H9 (cell line): Measurements from ENCODE around the gene OSBPL2. TPM values are rescaled to one million over a fixed set of nuclear protein-coding genes. Genes with fewer than 3 reads are reported as not detected.
A peak's percentile ranks its signal among the peaks of the same experiment; 100 is the strongest.

ENCODE experiments used
- DNase-seq: peaks from one replicate; pipeline ENCODE4 v3.0.0-alpha.2; 2017
- H2AFZ ChIP-seq: one replicate; pipeline ENCODE4 v1.6.1; 2013; ENCODE audit warnings: mild to moderate bottlenecking, low read length, control low read depth, moderate library complexity
- H2AK5ac ChIP-seq: 2 replicates; pipeline ENCODE4 v1.6.1; 2013; ENCODE audit warnings: low read length, control low read depth, mixed read lengths; ENCODE audit not compliant: insufficient read length
- H2BK120ac ChIP-seq: one replicate; pipeline ENCODE4 v1.6.1; 2013; ENCODE audit warnings: low read depth, mild to moderate bottlenecking, low read length, control low read depth, inconsistent platforms; ENCODE audit not compliant: poor library complexity, severe bottlenecking
- H2BK12ac ChIP-seq: 2 replicates; pipeline ENCODE4 v1.6.1; 2013; ENCODE audit warnings: low read length, control low read depth, mixed read lengths, low read depth; ENCODE audit not compliant: insufficient read length
- H2BK15ac ChIP-seq: 2 replicates; pipeline ENCODE4 v1.6.1; 2013; ENCODE audit warnings: low read depth, low read length, control low read depth
- H2BK20ac ChIP-seq: one replicate; pipeline ENCODE4 v1.6.1; 2013; ENCODE audit warnings: low read depth, mild to moderate bottlenecking, low read length, control low read depth, inconsistent platforms; ENCODE audit not compliant: poor library complexity, severe bottlenecking
- H2BK5ac ChIP-seq: 2 replicates; pipeline ENCODE4 v1.6.1; 2013; ENCODE audit warnings: low read length, control low read depth, mixed read lengths; ENCODE audit not compliant: insufficient read length
- H3K14ac ChIP-seq: 2 replicates; pipeline ENCODE4 v1.6.1; 2013; ENCODE audit warnings: low read length, control low read depth; ENCODE audit not compliant: insufficient read depth
- H3K18ac ChIP-seq: 2 replicates; pipeline ENCODE4 v1.6.1; 2013; ENCODE audit warnings: low read depth, mild to moderate bottlenecking, mixed read lengths, low read length, control low read depth; ENCODE audit not compliant: insufficient read length
- H3K23ac ChIP-seq: 2 replicates; pipeline ENCODE4 v1.6.1; 2013; ENCODE audit warnings: low read length, control low read depth, mixed read lengths, low read depth; ENCODE audit not compliant: insufficient read length
- H3K23me2 ChIP-seq: 2 replicates; pipeline ENCODE4 v1.6.1; 2013; ENCODE audit warnings: low read depth, mild to moderate bottlenecking, mixed read lengths, low read length, control low read depth; ENCODE audit not compliant: insufficient read length, poor library complexity, severe bottlenecking
- H3K27ac ChIP-seq: 2 replicates; pipeline ENCODE4 v1.5.1; 2013; ENCODE audit warnings: low read length, control low read depth, mixed read lengths, low read depth; ENCODE audit not compliant: insufficient read length
- H3K27me3 ChIP-seq: 2 replicates; pipeline ENCODE4 v1.6.1; 2013; ENCODE audit warnings: low read length, control low read depth, inconsistent platforms; ENCODE audit not compliant: insufficient read depth
- H3K4ac ChIP-seq: 2 replicates; pipeline ENCODE4 v1.6.1; 2013; ENCODE audit warnings: low read depth, mild to moderate bottlenecking, control low read depth, inconsistent platforms, low read length, moderate library complexity
- H3K4me1 ChIP-seq: 2 replicates; pipeline ENCODE4 v1.6.1; 2013; ENCODE audit warnings: low read length, control low read depth, inconsistent platforms; ENCODE audit not compliant: insufficient read depth
- H3K4me2 ChIP-seq: 2 replicates; pipeline ENCODE4 v1.6.1; 2013; ENCODE audit warnings: low read length, control low read depth, mixed read lengths; ENCODE audit not compliant: insufficient read length, insufficient read depth
- H3K56ac ChIP-seq: 2 replicates; pipeline ENCODE4 v1.6.1; 2013; ENCODE audit warnings: low read depth, mild to moderate bottlenecking, mixed read lengths, low read length, control low read depth; ENCODE audit not compliant: insufficient read length
- H3K79me1 ChIP-seq: 2 replicates; pipeline ENCODE4 v1.6.1; 2013; ENCODE audit warnings: low read depth, mild to moderate bottlenecking, moderate library complexity, low read length, control low read depth, inconsistent platforms; ENCODE audit not compliant: insufficient read depth, poor library complexity, severe bottlenecking
- H3K79me2 ChIP-seq: 2 replicates; pipeline ENCODE4 v1.6.1; 2013; ENCODE audit warnings: low read length, control low read depth, inconsistent platforms; ENCODE audit not compliant: insufficient read depth
- H3K9ac ChIP-seq: 2 replicates; pipeline ENCODE4 v1.6.1; 2013; ENCODE audit warnings: low read length, control low read depth, mixed read lengths; ENCODE audit not compliant: insufficient read length; ENCODE audit errors: extremely low read depth
- H3K9me3 ChIP-seq: one replicate; pipeline ENCODE4 v1.6.1; 2013; ENCODE audit warnings: low read depth, low read length, inconsistent platforms; ENCODE audit not compliant: control insufficient read depth
- H3T11ph ChIP-seq: one replicate; pipeline ENCODE4 v1.6.1; 2013; ENCODE audit warnings: mild to moderate bottlenecking, low read length, control low read depth, inconsistent platforms
- H4K20me1 ChIP-seq: one replicate; pipeline ENCODE4 v1.6.1; 2013; ENCODE audit not compliant: control insufficient read depth, insufficient read length, insufficient read depth
- H4K5ac ChIP-seq: 2 replicates; pipeline ENCODE4 v1.6.1; 2013; ENCODE audit warnings: low read depth, mild to moderate bottlenecking, mixed read lengths, low read length, control low read depth; ENCODE audit not compliant: insufficient read length
- H4K8ac ChIP-seq: replicated peaks from 2 replicates; pipeline ENCODE4 v1.6.1; 2013; ENCODE audit warnings: low read length, control low read depth, mixed read lengths, low read depth; ENCODE audit not compliant: insufficient read length
- H4K91ac ChIP-seq: 2 replicates; pipeline ENCODE4 v1.6.1; 2013; ENCODE audit warnings: low read depth, mild to moderate bottlenecking, moderate library complexity, mixed read lengths, low read length, control low read depth; ENCODE audit not compliant: insufficient read length
- H3K27ac Mint-ChIP-seq, 3 experiments: 2 replicates in 2 of 3; 3 replicates in 1 of 3; pipeline ENCODE4 v1.8.0; 2020 to 2021; ENCODE audit warnings: mixed read lengths in 3 of 3, mild to moderate bottlenecking in 1 of 3, moderate library complexity in 1 of 3
- H3K27me3 Mint-ChIP-seq: 2 replicates; pipeline ENCODE4 v1.8.0; 2021; ENCODE audit warnings: low read depth, mild to moderate bottlenecking, moderate library complexity, mixed read lengths
- H3K36me3 Mint-ChIP-seq, 3 experiments: 2 replicates in 2 of 3; 3 replicates in 1 of 3; pipeline ENCODE4 v1.8.0; 2020 to 2021; ENCODE audit warnings: low read depth in 3 of 3, mixed read lengths in 3 of 3; ENCODE audit not compliant: insufficient read depth in 1 of 3
- H3K4me1 Mint-ChIP-seq, 2 experiments: 2 replicates each; pipeline ENCODE4 v1.8.0; 2020; ENCODE audit warnings: mixed read lengths in 2 of 2
- H3K4me3 Mint-ChIP-seq, 2 experiments: 2 replicates in 1 of 2; 3 replicates in 1 of 2; pipeline ENCODE4 v1.8.0; 2020 to 2021; ENCODE audit warnings: mild to moderate bottlenecking in 2 of 2, mixed read lengths in 2 of 2, moderate library complexity in 1 of 2
- H3K9me3 Mint-ChIP-seq, 2 experiments: 2 replicates in 1 of 2; 3 replicates in 1 of 2; pipeline ENCODE4 v1.8.0; 2020; ENCODE audit warnings: mild to moderate bottlenecking in 2 of 2, mixed read lengths in 2 of 2, moderate library complexity in 1 of 2
- WGBS: extraction: QIAGEN DNeasy Blood & Tissue Kit; methylation state at CpG from one replicate; pipeline ENCODE4 v1.1.7; 2013; ENCODE audit warnings: missing lambda C conversion rate, low lambda C conversion rate, mixed read lengths; ENCODE audit not compliant: insufficient read length; ENCODE audit errors: extremely low coverage; 5-methylcytosine and 5-hydroxymethylcytosine counted together
- total RNA-seq: library from RNA; stranded (reverse); gene quantifications from 2 replicates; pipeline ENCODE4 v1.2.1, GENCODE V29; 2021
- TF ChIP-seq, protein P1 (sequence below): fragments of 200-600 bp; sonication (generic); conservative IDR thresholded peaks from 3 replicates; pipeline ENCODE4 v1.8.0; 2021; ENCODE audit warnings: antibody characterized with exemption, mild to moderate bottlenecking

The OSBPL2 gene
- total RNA-seq, 1 experiment from 2014 or later = 47.3 TPM

DNA sequence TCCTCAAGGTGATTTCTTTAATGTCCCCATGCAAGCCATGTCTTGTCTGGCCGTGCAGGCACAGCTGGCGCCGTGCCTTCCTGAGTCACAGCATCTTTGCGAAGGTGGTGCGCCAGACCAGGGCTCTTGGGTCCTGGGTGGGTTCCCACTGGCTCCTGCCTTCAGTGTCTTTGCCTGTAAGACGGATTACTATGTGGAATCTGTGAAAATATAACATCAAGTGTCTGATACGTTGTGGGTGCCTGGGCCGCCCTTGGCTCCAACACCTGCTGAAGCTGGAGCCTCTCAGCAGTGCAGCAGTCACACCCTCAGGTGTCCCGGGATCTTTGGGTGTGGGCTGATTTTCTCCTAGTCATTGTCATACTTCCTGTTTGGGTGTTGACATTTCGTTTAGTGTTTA is 3.2 kb downstream of the OSBPL2 start:
- no CpG with 5 or more reads among the region's 10 CpGs for WGBS
- no peaks in the 10 kb centered on the region for H4K20me1 ChIP-seq
- no peak overlapping the region for H2BK20ac ChIP-seq
- no peaks in the 10 kb centered on the region for H3K27me3 ChIP-seq
- no peak overlapping the region for H3K18ac ChIP-seq
- no peak for DNase-seq
- H3K79me1 ChIP-seq = peaks cover 2% of the 10 kb centered on the region
- no peak overlapping the region for H4K91ac ChIP-seq
- no peak overlapping the region for H2BK15ac ChIP-seq
- no peak overlapping the region for H3K4ac ChIP-seq
- peaks cover 7% of the 10 kb centered on the region for H3K23me2 ChIP-seq
- no peak overlapping the region for H3K9ac ChIP-seq
- H2AFZ ChIP-seq = no peak overlapping the region
- H3K27ac Mint-ChIP-seq = peak overlapping the region in 1 of 3 experiments; percentile 64; a peak in 2 of 7 replicates
- no peak overlapping the region for H3K56ac ChIP-seq
- H3K79me2 ChIP-seq = peaks cover 13% of the 10 kb centered on the region; the same call in 1 of the 2 replicates
- no peak overlapping the region for H3K4me2 ChIP-seq
- H2BK5ac ChIP-seq = no peak overlapping the region
- no peak overlapping the region for H2BK12ac ChIP-seq
- H3K4me1 ChIP-seq = no peaks in the 10 kb centered on the region
- H3K4me3 Mint-ChIP-seq = no peak overlapping the region
- H3K23ac ChIP-seq = no peak overlapping the region
- no peak overlapping the region for H4K5ac ChIP-seq
- H3K14ac ChIP-seq = no peak overlapping the region
- TF ChIP-seq, protein P1, sequence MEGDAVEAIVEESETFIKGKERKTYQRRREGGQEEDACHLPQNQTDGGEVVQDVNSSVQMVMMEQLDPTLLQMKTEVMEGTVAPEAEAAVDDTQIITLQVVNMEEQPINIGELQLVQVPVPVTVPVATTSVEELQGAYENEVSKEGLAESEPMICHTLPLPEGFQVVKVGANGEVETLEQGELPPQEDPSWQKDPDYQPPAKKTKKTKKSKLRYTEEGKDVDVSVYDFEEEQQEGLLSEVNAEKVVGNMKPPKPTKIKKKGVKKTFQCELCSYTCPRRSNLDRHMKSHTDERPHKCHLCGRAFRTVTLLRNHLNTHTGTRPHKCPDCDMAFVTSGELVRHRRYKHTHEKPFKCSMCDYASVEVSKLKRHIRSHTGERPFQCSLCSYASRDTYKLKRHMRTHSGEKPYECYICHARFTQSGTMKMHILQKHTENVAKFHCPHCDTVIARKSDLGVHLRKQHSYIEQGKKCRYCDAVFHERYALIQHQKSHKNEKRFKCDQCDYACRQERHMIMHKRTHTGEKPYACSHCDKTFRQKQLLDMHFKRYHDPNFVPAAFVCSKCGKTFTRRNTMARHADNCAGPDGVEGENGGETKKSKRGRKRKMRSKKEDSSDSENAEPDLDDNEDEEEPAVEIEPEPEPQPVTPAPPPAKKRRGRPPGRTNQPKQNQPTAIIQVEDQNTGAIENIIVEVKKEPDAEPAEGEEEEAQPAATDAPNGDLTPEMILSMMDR = no peak
- H3K9me3 Mint-ChIP-seq = no peaks in the 10 kb centered on the region; a peak in 1 of 5 replicates
- H2BK120ac ChIP-seq = no peak overlapping the region
- peaks cover 24 to 35% of the 10 kb centered on the region in 2 experiments for H3K4me1 Mint-ChIP-seq
- no peaks in the 10 kb centered on the region for H3K27me3 Mint-ChIP-seq
- H3K9me3 ChIP-seq = no peaks in the 10 kb centered on the region
- no peak overlapping the region for H2AK5ac ChIP-seq
- H3T11ph ChIP-seq = no peak overlapping the region
- H4K8ac ChIP-seq = no peak overlapping the region
- peaks cover 0 to 20% (median 15%) of the 10 kb centered on the region in 3 experiments; a peak in 6 of 7 replicates for H3K36me3 Mint-ChIP-seq
- H3K27ac ChIP-seq = no peak overlapping the region
